ENCODE measurements around the gene MAML1.
A peak's percentile ranks its signal among the peaks of the same experiment; 100 is the strongest.

Gene MAML1

GRCh38 chr5:179806250-179807048 lies 73.8 kb downstream of the MAML1 start, which contains the start of gene MGAT4B:
Gene MGAT4B (minus strand): TSS chr5:179806866. CDS start chr5:179806583, 283 bp downstream.
- peak; percentile 49 for DNase-seq

- DNase-seq: no peak
Observed at GRCh38 chr5:179812135-179812825, 79.7 kb downstream of the MAML1 start.

- DNase-seq: no peak
Observed at GRCh38 chr5:179812997-179813607, 80.5 kb downstream of the MAML1 start.

- DNase-seq: no peak
Observed at GRCh38 chr5:179814090-179814489, 81.5 kb downstream of the MAML1 start.

- DNase-seq: no peak
Observed at GRCh38 chr5:179815491-179816249, 83.0 kb downstream of the MAML1 start.

- DNase-seq: no peak
Observed at GRCh38 chr5:179816401-179816795, 83.8 kb downstream of the MAML1 start.

- DNase-seq: no peak
Observed at GRCh38 chr5:179816796-179817469, 84.3 kb downstream of the MAML1 start.

- no peak for DNase-seq
Observed at GRCh38 chr5:179817470-179817840, 84.8 kb downstream of the MAML1 start.

GRCh38 chr5:179817890-179818745 lies 85.5 kb downstream of the MAML1 start:
- DNase-seq: no peak

GRCh38 chr5:179818746-179819295 lies 86.2 kb downstream of the MAML1 start:
- peak; percentile 58 for DNase-seq

GRCh38 chr5:179819296-179820126 lies 86.9 kb downstream of the MAML1 start:
- peak; percentile 65 for DNase-seq

- DNase-seq: peak; percentile 33
Observed at GRCh38 chr5:179820127-179820482, 87.5 kb downstream of the MAML1 start.

- peak; percentile 56 for DNase-seq
Observed at GRCh38 chr5:179820483-179821297, 88.1 kb downstream of the MAML1 start, which contains the start of gene SQSTM1. Gene SQSTM1 (plus strand): TSS chr5:179820905. CDS start chr5:179820937, 32 bp downstream.

GRCh38 chr5:179821298-179822058 lies 88.9 kb downstream of the MAML1 start:
- DNase-seq: peak; percentile 92

- no peak for DNase-seq
Observed at GRCh38 chr5:179822059-179822432, 89.4 kb downstream of the MAML1 start.

- DNase-seq: no peak
Observed at GRCh38 chr5:179822444-179822990, 89.9 kb downstream of the MAML1 start.

GRCh38 chr5:179823937-179824744 lies 91.5 kb downstream of the MAML1 start:
- no peak for DNase-seq

All from DMS79 treated with DMSO at 0.1 percent for 48 hours (cell line).